ENCODE results near the gene ENO2.
"Not testable (repeated sequence)": the region's sequence is repeated elsewhere in the genome, so short reads cannot be mapped to it uniquely, and the experiment has no call there.

- TF ChIP-seq CTCF (IDR thresholded peaks at IDR 0.05; ENCODE audit: low read length); EZH2phosphoT487 (IDR thresholded peaks at IDR 0.05; ENCODE audit: low read length); EZH2 (optimal IDR thresholded peaks at IDR 0.05; ENCODE audit: low read depth, low read length): not testable (repeated sequence)
These were observed 44.1 kb upstream of the ENO2 start for GRCh38 chr12:6870304-6870703.

All from MM.1S (cell line).